ENCODE measurements around the gene SENP7.

- no peak for TF ChIP-seq CTCF (IDR thresholded peaks at IDR 0.05)
- no peak for TF ChIP-seq EZH2 (IDR thresholded peaks at IDR 0.05; ENCODE audit: borderline replicate concordance, insufficient read depth, low read depth, low read length, poor library complexity, severe bottlenecking)
Measured at GRCh38 chr3:101501783-101502182, 11.2 kb downstream of the SENP7 start.

All from B cell (primary cell).